Measurements from ENCODE around the gene LY6G5C. TPM values are rescaled to one million over a fixed set of nuclear protein-coding genes. Genes with fewer than 3 reads are reported as not detected.
A peak's percentile ranks its signal among the peaks of the same experiment; 100 is the strongest.

The LY6G5C gene
- total and polyA plus RNA-seq, 9 donors: 1.2 to 3.7 (median 2.2) TPM; not detected in 1

DNA sequence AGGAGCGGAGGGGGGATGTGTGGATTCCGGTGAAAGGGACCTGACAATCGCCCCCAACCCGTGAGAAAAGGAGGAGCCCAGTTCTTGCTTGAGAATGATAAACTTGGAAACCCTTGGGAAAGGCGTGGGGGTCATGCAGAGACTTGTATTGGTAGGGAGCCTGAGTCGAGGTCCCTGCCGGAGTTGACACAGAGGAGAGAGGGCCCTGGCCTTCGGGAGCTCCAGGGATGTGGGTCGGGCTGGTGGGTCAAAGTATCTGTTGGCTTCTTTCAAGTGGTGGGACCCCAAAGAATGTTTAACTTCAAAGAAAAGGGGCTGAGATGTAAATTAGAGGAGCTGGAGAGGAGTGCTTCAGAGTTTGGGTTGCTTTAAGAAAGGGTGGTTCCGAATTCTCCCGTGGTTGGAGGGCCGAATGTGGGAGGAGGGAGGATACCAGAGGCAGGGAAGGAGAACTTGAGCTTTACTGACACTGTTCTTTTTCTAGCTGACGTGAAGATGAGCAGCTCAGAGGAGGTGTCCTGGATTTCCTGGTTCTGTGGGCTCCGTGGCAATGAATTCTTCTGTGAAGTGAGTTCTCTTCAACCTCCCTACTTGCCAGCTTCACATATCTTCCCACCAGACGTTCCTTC is 14.4 kb downstream of the LY6G5C start:
- H3K36me3 ChIP-seq: no peaks in the 10 kb centered on the region
- intact Hi-C loops (cut with DNase I): loop anchor here in 1 of 4 donors (5.0 kb wide), 2 partner anchors 61 to 166 kb away; partner anchors contain the start of gene DDAH2
- 1 to 3% (median 1%) methylated on average over 15 of the region's 15 CpGs for WGBS, 3 donors
- H3K27me3 ChIP-seq: no peaks in the 10 kb centered on the region
- peak overlapping the region; percentile 85 to 90 for H3K27ac ChIP-seq
- H3K4me3 ChIP-seq: peak overlapping the region; percentile 78
- no peaks in the 10 kb centered on the region for H3K9me3 ChIP-seq
- no peak for DNase-seq
- TF ChIP-seq EP300 (IDR thresholded peaks at IDR 0.05): no peak
- TF ChIP-seq, protein P1, sequence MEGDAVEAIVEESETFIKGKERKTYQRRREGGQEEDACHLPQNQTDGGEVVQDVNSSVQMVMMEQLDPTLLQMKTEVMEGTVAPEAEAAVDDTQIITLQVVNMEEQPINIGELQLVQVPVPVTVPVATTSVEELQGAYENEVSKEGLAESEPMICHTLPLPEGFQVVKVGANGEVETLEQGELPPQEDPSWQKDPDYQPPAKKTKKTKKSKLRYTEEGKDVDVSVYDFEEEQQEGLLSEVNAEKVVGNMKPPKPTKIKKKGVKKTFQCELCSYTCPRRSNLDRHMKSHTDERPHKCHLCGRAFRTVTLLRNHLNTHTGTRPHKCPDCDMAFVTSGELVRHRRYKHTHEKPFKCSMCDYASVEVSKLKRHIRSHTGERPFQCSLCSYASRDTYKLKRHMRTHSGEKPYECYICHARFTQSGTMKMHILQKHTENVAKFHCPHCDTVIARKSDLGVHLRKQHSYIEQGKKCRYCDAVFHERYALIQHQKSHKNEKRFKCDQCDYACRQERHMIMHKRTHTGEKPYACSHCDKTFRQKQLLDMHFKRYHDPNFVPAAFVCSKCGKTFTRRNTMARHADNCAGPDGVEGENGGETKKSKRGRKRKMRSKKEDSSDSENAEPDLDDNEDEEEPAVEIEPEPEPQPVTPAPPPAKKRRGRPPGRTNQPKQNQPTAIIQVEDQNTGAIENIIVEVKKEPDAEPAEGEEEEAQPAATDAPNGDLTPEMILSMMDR (IDR thresholded peaks at IDR 0.05): no peak
- no peak for TF ChIP-seq POLR2A (IDR thresholded peaks at IDR 0.05)
- H3K4me1 ChIP-seq (ENCODE audit: insufficient read depth): peaks cover 13% of the 10 kb centered on the region

DNA sequence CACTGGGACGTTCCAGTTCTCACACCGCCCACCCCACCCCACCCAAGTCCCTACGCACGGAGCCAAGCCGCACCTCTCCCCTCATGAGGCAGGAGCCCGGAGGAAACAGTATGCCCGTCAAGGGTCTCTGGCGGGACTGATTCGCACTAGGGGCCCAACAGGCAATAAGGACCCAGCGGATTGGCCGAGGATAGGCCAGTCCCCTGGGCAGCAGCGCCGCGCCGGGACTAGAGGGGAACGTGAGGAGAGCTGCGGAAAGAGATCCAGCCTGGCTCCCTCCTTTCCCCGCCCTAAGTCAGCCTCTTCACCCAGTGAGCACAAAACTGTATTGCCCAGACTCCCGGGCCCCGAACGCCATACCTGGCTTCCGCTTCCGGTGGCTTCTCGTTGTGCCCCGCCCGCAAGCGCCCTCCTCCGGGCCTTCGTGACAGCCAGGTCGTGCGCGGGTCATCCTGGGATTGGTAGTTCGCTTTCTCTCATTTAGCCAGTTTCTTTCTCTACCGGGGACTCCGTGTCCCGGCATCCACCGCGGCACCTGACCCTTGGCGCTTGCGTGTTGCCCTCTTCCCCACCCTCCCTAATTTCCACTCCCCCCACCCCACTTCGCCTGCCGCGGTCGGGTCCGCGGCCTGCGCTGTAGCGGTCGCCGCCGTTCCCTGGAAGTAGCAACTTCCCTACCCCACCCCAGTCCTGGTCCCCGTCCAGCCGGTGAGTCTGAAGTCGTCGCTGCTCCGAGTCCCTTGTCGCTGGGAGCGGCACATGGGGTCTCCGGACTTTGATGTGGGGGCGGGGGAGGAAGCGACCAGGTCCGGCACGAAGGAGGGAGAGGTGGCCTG is 15.1 kb downstream of the LY6G5C start, which contains the start of gene CSNK2B:
CSNK2B (plus strand) TSS at position 580 of the 836 bp plus-strand sequence. CDS start 752 bp downstream, outside the sequence.
- H3K36me3 ChIP-seq: no peaks in the 10 kb centered on the region
- intact Hi-C loops (cut with DNase I): loop anchor here in 1 of 4 donors (5.0 kb wide), 2 partner anchors 62 to 167 kb away; partner anchors contain the start of gene DDAH2
- peak within 1 kb of the TSS; percentile 78 for H3K4me3 ChIP-seq
- peaks cover 17% of the 10 kb centered on the region for H3K4me1 ChIP-seq (ENCODE audit: insufficient read depth)
- no peaks in the 10 kb centered on the region for H3K27me3 ChIP-seq
- peak; percentile 62 for TF ChIP-seq EP300 (IDR thresholded peaks at IDR 0.05)
- TF ChIP-seq POLR2A (IDR thresholded peaks at IDR 0.05): peak; percentile 84
- TF ChIP-seq, protein P1 (IDR thresholded peaks at IDR 0.05): peak in 1 of 3 donors; percentile 24
- peak; percentile 97 to 99 (median 98) for DNase-seq
- WGBS, 3 donors: 0% methylated on average over 57 to 63 of the region's 63 CpGs
- no peaks in the 10 kb centered on the region for H3K9me3 ChIP-seq
- H3K27ac ChIP-seq: peak within 1 kb of the TSS; percentile 85 to 90

DNA sequence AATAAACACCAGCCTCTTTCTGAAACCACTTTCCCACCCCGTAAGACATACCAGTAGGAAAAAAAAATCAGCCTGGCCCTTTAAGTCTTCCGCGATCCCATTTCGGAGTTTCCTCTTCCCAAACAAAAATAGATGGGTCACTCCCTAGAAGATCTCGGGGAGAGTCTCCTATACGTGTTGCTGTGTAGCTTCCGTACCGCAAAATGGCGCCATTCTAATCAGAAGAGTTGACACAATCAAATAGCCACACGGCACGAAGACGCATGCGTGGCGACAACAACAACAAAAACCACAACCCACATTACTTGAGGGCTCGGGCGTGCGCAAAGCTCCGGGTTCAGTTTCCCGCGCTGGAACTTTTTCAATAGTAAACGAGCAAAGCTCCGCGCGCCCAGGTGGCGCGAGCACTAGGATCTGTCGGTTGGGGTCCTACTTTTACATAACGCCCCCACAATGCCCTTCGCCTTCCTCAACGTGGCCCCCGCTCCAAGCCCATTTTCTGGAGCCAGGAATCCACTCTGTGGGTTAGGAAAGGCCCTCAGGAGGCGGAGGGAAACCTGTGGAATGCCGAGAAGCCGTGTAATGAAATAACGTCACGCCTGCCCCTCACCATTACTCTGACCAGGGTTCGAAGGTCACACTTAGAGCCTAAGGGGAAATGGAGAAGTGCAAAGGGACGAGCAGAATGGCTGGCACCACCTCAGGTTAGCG is 15.9 kb downstream of the LY6G5C start, which contains the start of gene GPANK1:
GPANK1 (minus strand) TSS at position 208 of the 711 bp plus-strand sequence. CDS start 519 bp downstream, outside the sequence.
- peaks cover 17% of the 10 kb centered on the region for H3K4me1 ChIP-seq (ENCODE audit: insufficient read depth)

More for the DNA sequence above, 15.9 kb downstream of the LY6G5C start, which contains the start of gene GPANK1:
- no peak for TF ChIP-seq EP300 (IDR thresholded peaks at IDR 0.05)
- TF ChIP-seq, protein P1 (IDR thresholded peaks at IDR 0.05): no peak
- TF ChIP-seq POLR2A (IDR thresholded peaks at IDR 0.05): peak; percentile 63
- H3K9me3 ChIP-seq: no peaks in the 10 kb centered on the region
- H3K27ac ChIP-seq: peak within 1 kb of the TSS; percentile 85 to 90
- intact Hi-C loops (cut with DNase I): loop anchor here in 1 of 4 donors (5.0 kb wide), 2 partner anchors 62 to 167 kb away; partner anchors contain the start of gene DDAH2
- peak; percentile 87 to 93 (median 89) for DNase-seq
- peak within 1 kb of the TSS; percentile 78 for H3K4me3 ChIP-seq
- 0 to 1% (median 0%) methylated on average over 39 of the region's 39 CpGs for WGBS, 3 donors
- H3K36me3 ChIP-seq: no peaks in the 10 kb centered on the region
- no peaks in the 10 kb centered on the region for H3K27me3 ChIP-seq

Measured in ovary (tissue), 9 donors.